Measurements from ENCODE around the gene VPS37B.
A peak's percentile ranks its signal among the peaks of the same experiment; 100 is the strongest.

The VPS37B gene

DNA sequence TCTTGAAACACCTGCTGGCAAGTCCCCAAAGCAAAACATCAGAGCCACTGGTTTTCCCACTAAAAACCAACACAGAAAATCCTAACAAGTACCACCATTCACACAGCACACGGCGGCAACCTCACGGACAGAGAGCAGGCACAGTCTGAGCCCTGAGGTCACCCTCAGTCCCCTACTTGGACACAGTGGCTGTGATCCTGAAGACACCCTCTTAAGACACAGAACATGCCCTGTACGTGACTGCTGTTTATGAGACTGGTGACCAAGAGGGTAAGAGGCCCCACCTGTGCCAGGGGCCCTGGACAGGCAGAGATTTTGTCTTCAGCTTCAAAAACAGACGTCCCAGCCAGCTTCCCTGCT is 31.1 kb downstream of the VPS37B start:
- no peak for DNase-seq

DNA sequence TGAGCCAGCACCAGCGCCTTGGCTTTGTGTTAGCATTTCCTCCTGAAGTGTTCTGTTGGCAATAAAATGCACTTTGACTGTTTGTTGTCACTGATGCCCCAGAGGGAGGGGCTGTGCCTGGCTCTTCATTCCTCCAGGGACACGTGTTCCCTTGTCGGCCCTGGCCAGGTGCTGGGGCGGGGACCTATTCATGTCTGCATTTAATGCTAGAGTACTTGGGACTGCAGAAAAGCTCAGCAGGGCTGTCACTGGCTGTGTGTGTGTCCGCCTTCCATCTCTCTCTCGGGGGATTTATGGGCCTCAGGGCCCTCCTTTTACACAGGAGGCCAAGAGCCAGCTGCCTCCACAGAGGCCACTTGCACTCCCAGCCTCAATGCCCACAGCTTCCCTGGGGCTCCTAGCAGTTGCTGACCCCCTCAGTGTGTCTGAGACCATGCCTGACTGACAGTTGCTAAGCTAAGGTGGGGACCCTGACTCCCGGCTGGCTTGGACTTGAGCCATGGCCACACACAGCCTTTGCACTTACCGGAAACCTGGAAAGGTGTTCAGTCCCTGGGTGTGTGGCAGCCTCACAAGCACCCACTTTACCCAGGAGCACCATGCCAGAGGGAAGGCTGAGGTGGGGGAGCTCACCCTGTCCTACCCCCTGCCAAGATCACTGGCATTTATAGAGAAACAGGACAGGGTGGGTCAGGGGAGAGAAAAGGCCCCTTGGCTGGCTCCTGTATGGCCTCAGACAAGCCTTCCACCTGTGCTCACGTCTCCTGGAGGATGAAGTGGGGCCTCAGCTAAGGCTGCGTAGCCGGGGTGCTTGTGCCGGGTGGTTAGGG is 32.8 kb downstream of the VPS37B start:
- DNase-seq, result no peak

DNA sequence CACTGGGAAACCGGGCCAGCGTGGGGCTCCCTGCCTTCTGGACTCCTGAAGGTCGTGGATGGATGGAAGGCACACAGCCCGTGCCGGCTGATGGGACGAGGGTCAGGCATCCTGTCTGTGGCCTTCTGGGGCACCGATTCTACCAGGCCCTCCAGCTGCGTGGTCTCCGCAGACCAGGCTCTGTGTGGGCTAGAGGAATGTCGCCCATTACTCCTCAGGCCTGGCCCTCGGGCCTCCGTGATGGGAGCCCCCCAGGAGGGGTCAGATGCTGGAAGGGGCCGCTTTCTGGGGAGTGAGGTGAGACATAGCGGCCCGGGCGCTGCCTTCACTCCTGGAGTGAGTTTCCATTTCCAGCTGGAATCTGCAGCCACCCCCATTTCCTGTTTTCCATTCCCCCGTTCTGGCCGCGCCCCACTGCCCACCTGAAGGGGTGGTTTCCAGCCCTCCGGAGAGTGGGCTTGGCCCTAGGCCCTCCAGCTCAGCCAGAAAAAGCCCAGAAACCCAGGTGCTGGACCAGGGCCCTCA is 33.8 kb downstream of the VPS37B start:
- no peak for DNase-seq

DNA sequence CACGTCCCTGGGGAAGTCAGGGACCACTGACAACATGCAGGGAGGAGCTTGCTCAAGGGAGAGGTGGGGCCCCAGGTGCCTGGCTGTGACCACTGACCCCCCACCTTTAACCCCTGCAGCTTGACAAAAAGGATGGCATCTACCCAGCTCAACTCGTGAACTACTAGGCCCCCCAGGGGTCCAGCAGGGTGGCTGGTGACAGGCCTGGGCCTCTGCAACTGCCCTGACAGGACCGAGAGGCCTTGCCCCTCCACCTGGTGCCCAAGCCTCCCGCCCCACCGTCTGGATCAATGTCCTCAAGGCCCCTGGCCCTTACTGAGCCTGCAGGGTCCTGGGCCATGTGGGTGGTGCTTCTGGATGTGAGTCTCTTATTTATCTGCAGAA is 34.3 kb downstream of the VPS37B start:
- no peak for DNase-seq

DNA sequence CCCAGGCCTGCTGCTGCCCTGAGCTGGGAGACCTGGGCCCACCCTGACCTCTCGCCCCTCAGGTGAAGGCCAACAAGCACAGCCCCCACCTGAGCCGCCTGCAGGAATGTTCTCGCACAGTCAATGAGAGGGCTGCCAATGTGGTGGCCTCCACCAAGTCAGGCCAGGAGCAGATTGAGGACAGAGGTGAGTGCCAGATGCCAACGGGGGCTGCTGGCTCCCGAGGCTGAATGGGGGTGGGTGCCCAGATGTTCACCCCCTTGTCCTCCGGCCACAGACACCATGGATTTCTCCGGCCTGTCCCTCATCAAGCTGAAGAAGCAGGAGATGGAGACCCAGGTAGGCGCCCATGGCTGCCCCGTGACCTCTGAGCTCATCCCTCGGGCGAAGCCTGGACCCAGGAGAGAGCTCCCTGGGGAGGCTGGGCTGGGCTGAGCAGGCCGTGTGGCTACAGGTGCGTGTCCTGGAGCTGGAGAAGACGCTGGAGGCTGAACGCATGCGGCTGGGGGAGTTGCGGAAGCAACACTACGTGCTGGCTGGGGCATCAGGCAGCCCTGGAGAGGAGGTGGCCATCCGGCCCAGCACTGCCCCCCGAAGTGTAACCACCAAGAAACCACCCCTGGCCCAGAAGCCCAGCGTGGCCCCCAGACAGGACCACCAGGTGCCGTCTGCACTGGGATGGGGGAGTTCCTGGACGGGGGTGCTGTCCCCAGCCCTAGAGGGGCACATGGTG is 34.9 kb downstream of the VPS37B start:
- no peak for DNase-seq

DNA sequence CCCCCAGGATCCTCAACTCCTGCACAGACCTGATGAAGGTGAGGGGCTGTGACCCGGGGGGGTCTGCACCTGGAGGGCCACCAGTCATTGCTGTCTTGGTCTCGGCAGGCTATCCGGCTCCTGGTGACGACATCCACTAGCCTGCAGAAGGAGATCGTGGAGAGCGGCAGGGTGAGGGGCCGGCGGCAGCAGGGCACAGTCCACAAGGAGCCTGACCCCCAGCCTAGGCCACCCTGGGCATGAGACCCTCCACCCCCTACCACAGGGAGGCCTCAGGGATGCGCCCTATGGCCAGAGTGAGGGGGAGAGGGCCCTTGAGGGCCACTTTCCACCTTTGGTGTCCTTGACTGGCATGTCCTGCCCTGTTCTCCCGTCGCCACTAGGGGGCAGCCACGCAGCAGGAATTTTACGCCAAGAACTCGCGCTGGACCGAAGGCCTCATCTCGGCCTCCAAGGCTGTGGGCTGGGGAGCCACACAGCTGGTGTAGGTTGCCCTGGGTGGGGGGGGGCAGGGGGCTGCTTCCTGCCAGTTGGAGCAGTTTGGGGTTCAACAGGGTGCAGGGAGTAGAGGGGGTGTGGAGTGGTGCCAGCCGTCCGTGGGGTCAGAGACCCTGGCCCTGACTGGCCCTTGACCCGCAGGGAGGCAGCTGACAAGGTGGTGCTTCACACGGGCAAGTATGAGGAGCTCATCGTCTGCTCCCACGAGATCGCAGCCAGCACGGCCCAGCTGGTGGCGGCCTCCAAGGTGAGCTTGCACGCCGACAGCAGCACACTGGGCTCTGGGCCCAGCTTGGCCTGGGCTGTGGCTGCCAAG is 35.7 kb downstream of the VPS37B start:
- peak; percentile 31 for DNase-seq

DNA sequence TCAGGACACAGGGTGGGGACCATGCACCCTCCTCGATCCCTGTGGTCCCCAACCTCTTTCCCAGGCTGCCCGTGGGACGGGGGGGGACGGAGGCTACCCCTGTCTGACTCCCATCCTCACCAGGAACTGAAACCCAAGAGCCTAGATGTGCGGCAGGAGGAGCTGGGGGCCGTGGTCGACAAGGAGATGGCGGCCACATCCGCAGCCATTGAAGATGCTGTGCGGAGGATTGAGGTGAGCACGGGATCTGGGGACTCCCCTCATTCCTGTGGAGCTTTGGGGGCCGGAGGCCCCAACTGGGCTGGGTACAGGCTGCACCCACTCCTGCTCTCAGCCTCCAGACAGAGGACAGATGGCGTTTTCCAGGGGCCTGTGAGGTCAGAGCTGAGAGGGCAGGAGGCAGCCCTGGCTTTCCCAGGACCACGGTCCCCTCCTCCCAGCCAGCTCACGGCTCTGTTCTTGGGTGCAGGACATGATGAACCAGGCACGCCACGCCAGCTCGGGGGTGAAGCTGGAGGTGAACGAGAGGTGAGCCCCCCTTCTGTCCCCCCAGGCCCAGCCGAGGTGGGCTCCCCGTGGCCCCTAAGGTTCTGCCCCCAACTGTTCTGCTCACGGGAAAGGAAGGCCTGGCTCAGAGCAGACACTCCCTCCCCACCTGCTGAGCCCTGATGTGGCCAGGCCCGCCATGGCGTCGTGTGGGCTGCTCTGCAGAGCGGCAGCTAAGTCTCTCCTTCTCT is 36.5 kb downstream of the VPS37B start:
- DNase-seq, result no peak

DNA sequence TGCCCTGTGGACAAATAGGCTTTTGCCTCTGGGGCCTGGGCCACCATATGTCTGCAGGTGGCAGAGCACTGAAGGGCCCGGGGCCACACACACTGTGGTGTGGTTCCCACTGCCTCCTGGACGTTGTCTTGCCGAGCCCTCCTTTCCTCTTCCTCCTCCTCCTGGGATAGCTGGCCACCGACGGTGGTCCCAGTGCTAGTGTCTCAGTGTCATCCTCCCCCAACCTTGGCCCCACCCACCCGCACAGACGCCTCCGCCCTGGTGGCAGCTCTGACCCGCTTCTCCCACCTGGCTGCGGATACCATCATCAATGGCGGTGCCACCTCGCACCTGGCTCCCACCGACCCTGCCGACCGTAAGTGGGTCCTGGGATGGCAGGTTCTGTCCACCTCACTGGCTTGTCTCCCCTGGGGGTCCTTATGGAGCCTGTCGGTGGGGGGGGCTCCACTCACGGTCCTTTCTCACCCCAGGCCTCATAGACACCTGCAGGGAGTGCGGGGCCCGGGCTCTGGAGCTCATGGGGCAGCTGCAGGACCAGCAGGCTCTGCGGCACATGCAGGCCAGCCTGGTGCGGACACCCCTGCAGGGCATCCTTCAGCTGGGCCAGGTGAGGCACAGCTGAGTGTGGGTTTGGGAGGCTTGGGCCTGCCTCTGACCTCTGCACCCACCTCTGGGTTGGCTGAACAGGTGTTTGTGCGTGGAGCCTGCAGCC is 37.2 kb downstream of the VPS37B start:
- no peak for DNase-seq

DNA sequence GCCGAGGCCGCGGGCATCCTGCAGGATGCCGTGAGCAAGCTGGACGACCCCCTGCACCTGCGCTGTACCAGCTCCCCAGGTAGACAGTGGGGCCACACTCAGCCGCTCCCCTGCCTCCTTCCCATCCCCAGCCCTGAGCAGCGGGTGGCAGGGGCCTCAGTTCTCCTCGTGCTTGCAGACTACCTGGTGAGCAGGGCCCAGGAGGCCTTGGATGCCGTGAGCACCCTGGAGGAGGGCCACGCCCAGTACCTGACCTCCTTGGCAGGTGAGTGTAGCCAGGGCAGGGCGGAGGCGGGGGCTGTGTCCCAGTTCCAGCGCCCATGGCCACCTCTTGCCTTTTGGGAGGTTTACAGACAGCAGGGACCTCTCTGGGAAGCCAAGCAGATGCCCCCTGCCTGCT is 37.8 kb downstream of the VPS37B start:
- no peak for DNase-seq

DNA sequence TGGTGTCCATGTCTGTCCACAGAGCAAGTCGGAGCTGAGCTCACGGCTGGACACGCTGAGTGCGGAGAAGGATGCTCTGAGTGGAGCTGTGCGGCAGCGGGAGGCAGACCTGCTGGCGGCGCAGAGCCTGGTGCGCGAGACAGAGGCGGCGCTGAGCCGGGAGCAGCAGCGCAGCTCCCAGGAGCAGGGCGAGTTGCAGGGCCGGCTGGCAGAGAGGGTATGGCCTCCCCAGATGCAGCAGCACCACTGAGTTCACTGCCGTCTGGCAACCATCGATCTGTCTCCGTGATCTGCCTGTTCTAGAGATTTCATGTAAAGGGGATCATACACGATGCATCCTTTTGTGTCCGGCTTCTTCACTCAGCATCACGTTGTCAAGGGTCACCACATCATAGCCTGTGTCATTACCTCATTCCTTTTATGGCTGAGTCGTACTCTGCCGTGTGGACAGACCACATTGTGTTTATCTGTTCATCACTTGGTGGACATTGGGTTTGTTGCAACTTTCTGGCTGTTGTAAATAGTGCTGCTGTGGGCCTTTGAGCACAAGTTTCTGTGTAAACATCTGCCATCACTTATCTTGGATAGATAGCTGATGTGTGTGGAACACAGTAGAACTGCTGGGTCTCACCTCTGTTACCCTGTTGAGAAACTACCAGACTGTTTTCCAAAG is 38.8 kb downstream of the VPS37B start:
- no peak for DNase-seq

DNA sequence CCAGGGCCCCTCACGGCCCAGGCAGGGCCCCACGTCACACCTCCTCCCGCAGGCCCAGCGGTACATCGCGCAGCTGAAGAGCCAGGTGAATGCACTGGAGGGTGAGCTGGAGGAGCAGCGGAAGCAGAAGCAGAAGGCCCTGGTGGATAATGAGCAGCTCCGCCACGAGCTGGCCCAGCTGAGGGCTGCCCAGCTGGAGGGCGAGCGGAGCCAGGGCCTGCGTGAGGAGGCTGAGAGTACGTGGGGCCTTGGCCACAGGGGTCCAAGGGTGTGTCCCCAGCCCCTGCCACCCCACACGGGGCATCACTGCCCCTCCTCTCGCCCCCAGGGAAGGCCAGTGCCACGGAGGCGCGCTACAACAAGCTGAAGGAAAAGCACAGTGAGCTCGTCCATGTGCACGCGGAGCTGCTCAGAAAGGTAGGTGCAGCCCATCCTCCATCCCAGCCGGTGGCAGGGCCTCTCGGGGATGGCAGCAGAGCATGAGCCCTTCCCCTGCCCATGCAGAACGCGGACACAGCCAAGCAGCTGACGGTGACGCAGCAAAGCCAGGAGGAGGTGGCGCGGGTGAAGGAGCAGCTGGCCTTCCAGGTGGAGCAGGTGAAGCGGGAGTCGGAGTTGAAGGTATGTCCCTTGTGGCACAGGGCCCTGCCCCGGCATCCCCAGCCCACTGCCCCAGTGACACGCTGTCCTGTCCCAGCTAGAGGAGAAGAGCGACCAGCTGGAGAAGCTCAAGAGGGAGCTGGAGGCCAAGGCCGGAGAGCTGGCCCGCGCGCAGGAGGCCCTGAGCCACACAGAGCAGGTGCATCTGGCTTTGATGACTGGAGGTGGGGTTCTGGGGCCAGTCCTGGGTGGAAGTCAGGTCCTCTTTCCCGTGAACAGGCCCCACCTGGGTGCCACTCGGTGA is 39.7 kb downstream of the VPS37B start:
- DNase-seq, result no peak

DNA sequence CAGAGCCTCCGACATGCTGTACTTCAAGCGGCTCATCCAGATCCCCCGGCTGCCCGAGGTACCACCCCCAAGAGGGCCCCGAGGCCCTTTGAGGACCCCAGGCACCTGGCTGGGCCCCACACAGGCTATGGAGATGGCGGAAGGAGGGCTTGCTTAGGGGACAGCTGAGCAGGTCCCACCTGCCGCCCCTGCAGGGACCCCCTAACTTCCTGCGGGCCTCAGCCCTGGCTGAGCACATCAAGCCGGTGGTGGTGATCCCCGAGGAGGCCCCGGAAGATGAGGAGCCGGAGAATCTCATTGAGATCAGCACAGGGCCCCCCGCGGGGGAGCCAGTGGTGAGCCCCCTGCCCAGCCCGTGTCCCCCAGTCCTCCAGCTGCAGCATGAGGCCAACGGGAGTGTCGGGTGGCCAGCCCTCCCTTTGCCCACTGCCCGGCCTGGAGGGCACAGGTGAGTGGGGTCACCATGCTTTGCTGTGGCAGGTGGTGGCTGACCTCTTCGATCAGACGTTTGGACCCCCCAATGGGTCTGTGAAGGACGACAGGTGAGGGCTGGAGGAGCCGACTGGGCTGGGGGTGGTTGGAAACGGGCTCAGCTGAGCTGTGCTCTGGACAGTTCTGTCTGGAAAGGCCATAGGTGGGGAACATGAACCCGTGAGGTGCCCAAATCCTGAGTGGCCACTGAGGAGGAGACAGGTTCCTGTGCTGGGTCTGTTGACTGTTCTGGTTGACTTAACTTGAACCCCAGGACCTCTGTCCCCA is 40.7 kb downstream of the VPS37B start:
- DNase-seq, result no peak

DNA sequence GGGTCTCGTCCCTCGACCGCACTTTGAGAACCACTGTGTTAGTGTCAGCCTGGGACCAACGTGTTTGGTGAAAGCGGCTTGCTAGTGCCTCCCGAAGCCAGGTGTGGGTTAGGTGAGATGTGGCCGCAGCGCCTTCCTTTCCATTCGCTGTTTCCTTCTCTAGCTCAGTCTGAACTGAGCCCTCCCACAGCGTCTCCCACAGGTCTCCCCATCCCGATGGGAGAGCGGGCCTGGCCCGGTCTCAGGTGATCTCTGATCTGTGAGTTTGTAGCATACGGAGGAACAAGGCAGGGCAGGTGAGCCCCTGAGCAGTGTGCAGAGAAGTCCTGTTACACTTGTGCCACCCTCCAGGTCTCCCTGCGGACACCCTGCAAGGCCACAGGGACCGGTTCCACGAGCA is 41.4 kb downstream of the VPS37B start:
- DNase-seq, result no peak

DNA sequence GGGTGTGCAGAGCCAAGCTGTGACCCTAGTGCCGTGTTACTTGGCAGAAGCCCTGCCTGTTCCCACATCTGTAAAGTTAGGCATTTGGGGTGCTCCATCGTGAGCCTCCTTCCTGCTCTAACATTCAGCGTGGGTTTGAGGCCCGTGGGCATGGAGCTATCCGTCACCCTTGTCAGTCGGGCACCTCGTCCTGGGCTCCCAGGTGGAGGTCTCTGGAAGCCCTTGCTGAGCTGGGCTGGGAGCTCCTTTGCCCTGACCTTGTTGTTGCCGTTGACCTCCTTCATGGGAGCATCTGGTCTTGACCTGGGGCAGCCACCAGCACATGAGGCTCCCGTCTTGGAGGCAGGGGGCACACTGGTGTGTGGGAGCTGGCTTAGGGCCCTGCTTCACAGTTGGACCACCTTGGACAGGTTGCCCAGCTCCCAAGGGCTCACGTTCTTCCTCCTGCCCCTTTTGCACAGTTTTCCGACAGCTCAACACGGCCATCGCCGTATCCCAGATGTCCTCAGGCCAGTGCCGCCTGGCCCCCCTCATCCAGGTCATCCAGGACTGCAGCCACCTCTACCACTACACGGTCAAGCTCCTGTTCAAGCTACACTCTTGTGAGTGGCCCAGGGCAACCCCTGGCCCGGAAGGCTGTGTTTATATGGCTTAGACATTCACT is 42.2 kb downstream of the VPS37B start:
- DNase-seq, result no peak

DNA sequence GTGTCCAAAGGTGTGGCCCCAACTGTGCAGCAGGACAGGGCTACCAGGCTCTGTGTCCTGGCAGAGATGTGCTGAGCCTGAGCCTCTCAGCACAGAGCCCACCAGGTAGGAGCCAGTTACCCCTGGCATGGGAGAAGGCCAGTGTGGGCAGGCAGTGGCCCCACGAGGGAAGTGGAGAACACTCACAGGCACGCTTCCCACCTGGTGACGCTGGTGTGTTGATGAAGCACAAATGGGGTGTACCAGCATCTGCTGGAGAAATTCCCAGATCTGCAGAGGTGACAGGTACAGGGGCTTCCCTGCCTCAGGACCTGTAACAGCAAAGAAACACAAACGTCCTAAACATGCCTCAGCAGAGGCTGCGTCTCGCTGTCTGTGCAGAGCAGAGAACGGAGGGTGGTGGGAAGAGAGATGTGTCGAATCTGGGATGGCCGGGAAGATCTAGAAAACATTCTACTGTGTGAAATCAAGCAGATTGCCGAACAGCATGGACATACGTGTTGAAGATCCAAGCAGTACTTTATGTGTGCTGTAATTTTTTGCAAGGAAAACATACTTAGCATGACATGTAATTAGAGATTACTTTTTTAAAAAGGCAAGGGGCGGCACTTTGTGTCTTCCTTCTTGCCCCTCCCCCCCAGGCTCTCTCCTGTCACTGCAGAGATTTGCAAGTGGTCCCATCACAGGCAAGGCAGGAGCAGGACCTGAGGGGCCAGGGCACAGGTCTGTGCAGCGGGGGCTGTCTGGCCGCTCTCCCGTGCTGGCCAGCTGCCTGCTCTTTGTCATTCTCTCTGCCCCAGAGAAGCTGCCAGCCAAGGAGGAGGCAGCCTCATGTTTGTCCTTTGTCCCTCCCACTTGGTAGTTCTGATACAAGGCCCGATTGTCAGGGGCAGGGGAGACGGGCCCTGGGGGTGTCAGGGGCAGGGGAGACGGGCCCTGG is 43.3 kb downstream of the VPS37B start:
- no peak for DNase-seq

DNA sequence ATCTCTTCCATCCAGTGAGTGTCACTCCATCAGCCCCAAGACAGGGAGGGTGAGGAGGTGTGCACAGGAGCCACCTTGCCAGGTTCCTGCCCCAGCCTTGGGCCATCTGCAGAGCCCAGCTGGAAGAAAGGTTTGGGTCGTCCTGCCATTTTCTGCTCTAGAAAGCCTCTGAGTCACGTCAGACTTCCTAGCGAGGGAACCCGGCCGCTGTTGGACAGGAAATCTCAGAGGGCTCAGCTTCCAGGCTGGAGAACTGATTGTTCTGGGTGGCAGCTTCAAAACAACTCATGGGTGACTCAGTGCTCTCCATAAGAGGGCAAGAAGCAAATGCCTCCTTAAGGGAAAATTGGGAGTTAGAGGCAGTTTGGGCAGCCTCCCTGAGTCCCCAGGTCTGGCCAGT is 44.1 kb downstream of the VPS37B start:
- no peak for DNase-seq

DNA sequence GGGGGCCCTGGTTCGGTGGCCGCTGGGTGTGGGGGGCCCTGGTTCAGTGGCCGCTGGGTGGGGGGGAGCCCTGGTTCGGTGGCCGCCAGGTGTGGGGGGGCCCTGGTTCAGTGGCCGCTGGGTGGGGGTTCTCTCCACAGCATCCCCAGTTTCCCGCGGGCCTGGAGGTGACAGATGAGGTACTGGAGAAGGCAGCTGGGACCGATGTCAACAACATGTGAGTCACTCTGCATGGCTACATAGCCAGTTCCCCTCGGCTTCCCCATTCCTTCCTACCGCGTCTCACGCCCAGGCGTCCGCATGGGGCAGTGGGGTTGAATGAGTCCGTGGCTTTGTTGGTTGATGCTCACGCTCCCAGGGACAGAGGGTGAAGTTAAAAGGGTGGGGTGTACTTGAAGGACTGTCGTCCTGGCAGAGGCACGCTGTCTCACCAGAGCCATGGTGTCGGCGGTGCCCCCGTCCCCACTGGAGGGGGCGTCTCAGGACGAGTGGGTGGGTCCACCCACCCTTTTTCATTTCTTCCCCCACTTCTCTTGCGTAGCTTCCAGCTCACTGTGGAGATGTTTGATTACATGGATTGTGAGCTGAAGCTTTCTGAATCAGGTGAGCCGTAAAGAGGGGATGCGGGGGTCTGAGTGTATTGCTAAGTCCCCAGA is 45.1 kb downstream of the VPS37B start:
- DNase-seq, result no peak

Measured in GOT3 (cell line).